Adrenal gland (tissue), 12 donors: Measurements from ENCODE around the gene EGLN1. TPM values are rescaled to one million over a fixed set of nuclear protein-coding genes. Genes with fewer than 3 reads are reported as not detected.

Experiments
- DNase-seq, 7 donors: peaks; one replicate each; pipeline ENCODE4 v3.0.0-alpha.2; 2019 to 2020
- H3K27ac ChIP-seq, 5 donors: fragments of 200-600 bp; sonication (generic) in 4 of 5; 1 replicate in 3 of 5; 2 replicates in 2 of 5; pipeline versions ENCODE4 v1.5.1 to v1.8.0; 2016 to 2020; ENCODE audit warnings: mild to moderate bottlenecking in 1 of 5
- H3K27me3 ChIP-seq: fragments of 200-600 bp; 2 replicates; pipeline ENCODE4 v1.8.0; 2021
- H3K36me3 ChIP-seq, 2 donors: fragments of 200-600 bp; replicated peaks in 1 of 2; 1 replicate in 1 of 2; 2 replicates in 1 of 2; pipeline versions ENCODE4 v1.5.1 to v1.8.0; 2018 to 2022
- H3K4me1 ChIP-seq, 2 donors: fragments of 200-600 bp; replicated peaks in 1 of 2; 1 replicate in 1 of 2; 2 replicates in 1 of 2; pipeline versions ENCODE4 v1.5.1 to v1.8.0; 2018 to 2021
- H3K4me3 ChIP-seq, 4 donors: fragments of 200-600 bp; sonication (generic) in 3 of 4; one replicate each; pipeline ENCODE4 v1.5.1; 2016 to 2018
- H3K9me3 ChIP-seq, 3 donors: fragments of 200-600 bp; sonication (generic) in 1 of 3; replicated peaks in 1 of 3; 1 replicate in 2 of 3; 2 replicates in 1 of 3; pipeline versions ENCODE4 v1.5.1 to v1.8.0; 2016 to 2021
- CTCF ChIP-seq, 6 experiments: fragments of 450-650 bp in 4 of 6; fragments of 200-600 bp in 2 of 6; sonication (generic) in 1 of 6; IDR thresholded peaks; 1 replicate in 5 of 6; 2 replicates in 1 of 6; pipeline versions ENCODE4 v1.5.1 to v1.8.0; 2016 to 2021; ENCODE audit warnings: antibody characterized with exemption in 6 of 6, mild to moderate bottlenecking in 2 of 6, moderate library complexity in 1 of 6
- POLR2A ChIP-seq, 2 donors: fragments of 450-650 bp; IDR thresholded peaks; one replicate each; pipeline ENCODE4 v1.6.1; 2017; ENCODE audit warnings: antibody characterized with exemption in 2 of 2, mild to moderate bottlenecking in 2 of 2, moderate library complexity in 1 of 2
- WGBS, 4 donors: extraction: QIAGEN DNeasy Blood & Tissue Kit in 2 of 4; methylation state at CpG; one replicate each; pipeline versions ENCODE4 v1.1.5 to v1.1.7; 2013 to 2017; 5-methylcytosine and 5-hydroxymethylcytosine counted together
- intact Hi-C, 2 donors: fragments of 100-400 bp; cut with DNase I; formaldehyde crosslinking; loops; one replicate each; pipeline versions ENCODE4 v1.14.1 to v1.15.0; 2022 to 2023
- polyA plus RNA-seq, 3 donors: library from polyadenylated mRNA; stranded (reverse); fragments of 200-250 nt in 2 of 3; fragments of 350-450 nt in 1 of 3; fragmentation: Illumina TruSeq in 1 of 3; extraction: RNeasy Lipid Tissue Mini Kit (QIAGEN cat#74804) in 1 of 3; gene quantifications; one replicate each; pipeline ENCODE4 v1.2.3, GENCODE V29; 2013 to 2014
- total RNA-seq, 9 donors: library from RNA; depleted of rRNA in 4 of 9; stranded (reverse); fragments of >200 nt in 4 of 9; fragments of 120-200 nt in 1 of 9; fragmentation: NEBNext Ultra II Directional in 1 of 9; extraction: Animal tissue kit (Norgen Biotek cat#: 25700) in 1 of 9; gene quantifications; one replicate each; pipeline versions ENCODE4 v1.1.0 to v1.2.4, GENCODE V29; 2013 to 2023
- donor health status: healthy with polysubstance abuse.
- donor health status: Bipolar disorder and iron deficiency.
- donor health status: DM: yes; HTN: yes; CAD: no.
- donor health status: DM: no; HTN: no; CAD: no.
- donor health status: DM: no; HTN: no; CAD: no.
- donor health status: DM: yes; HTN: yes; CAD: no.

The EGLN1 gene
- total and polyA plus RNA-seq, 12 donors, result 7.9 to 75.6 (median 49.2) TPM

- DNase-seq, result no peak
These were observed 81.6 kb downstream of the EGLN1 start for GRCh38 chr1:231340328-231341013.

GRCh38 chr1:231338270-231339128, 83.6 kb downstream of the EGLN1 start, which contains the start of gene SPRTN:
Gene SPRTN, plus strand, starts transcription at chr1:231338293. Its CDS starts 91 bp downstream, at chr1:231338384.
- peaks cover 40 to 45% of the 10 kb centered on the region in 2 donors for H3K4me1 ChIP-seq
- DNase-seq, result no peak
- TF ChIP-seq POLR2A (IDR thresholded peaks at IDR 0.05) (no peak), CTCF (IDR thresholded peaks at IDR 0.05) (no peak)
- H3K27me3 ChIP-seq, result no peaks in the 10 kb centered on the region
- WGBS, 4 donors, result 1 to 2% (median 1%) methylated on average over 23 to 43 of the region's 43 CpGs
- H3K9me3 ChIP-seq, result no peaks in the 10 kb centered on the region
- peak within 1 kb of the TSS; percentile 67 to 99 (median 80) for H3K4me3 ChIP-seq
- H3K36me3 ChIP-seq, result no peaks in the 10 kb centered on the region
- peak within 1 kb of the TSS; percentile 94 to 97 (median 95) for H3K27ac ChIP-seq
- intact Hi-C loops, result loop anchor here in 1 of 2 donors (10.0 kb wide), 1 partner anchor 256 kb away; no protein-coding TSS in a partner anchor

More at GRCh38 chr1:231340328-231341013, 81.6 kb downstream of the EGLN1 start:
- Histone ChIP-seq H3K36me3 (no peaks in the 10 kb centered on the region), H3K4me3 (no peak overlapping the region), H3K27me3 (no peaks in the 10 kb centered on the region), H3K27ac (no peak overlapping the region), H3K9me3 (no peaks in the 10 kb centered on the region), H3K4me1 (peaks cover 22 to 25% of the 10 kb centered on the region in 2 donors)
- intact Hi-C loops, result no loop called here
- WGBS, 4 donors, result 88 to 98% (median 94%) methylated on average over 6 of the region's 6 CpGs
- no peak for TF ChIP-seq CTCF (IDR thresholded peaks at IDR 0.05)
- TF ChIP-seq POLR2A (IDR thresholded peaks at IDR 0.05), result no peak

- no peaks in the 10 kb centered on the region for H3K27me3 ChIP-seq
- TF ChIP-seq POLR2A (IDR thresholded peaks at IDR 0.05), result peak; percentile 84 to 93
- no peak for TF ChIP-seq CTCF (IDR thresholded peaks at IDR 0.05)
- H3K27ac ChIP-seq, result peak within 1 kb of the TSS; percentile 94 to 97 (median 95)
- 0 to 1% (median 0%) methylated on average over 17 to 74 of the region's 74 CpGs for WGBS, 4 donors
- DNase-seq, result peak; percentile 93 to 98 (median 97)
- H3K4me1 ChIP-seq, result peaks cover 42 to 53% of the 10 kb centered on the region in 2 donors
- H3K9me3 ChIP-seq, result no peaks in the 10 kb centered on the region
- H3K36me3 ChIP-seq, result no peaks in the 10 kb centered on the region
- intact Hi-C loops, result loop anchor here in 1 of 2 donors (10.0 kb wide), 1 partner anchor 257 kb away; no protein-coding TSS in a partner anchor
- H3K4me3 ChIP-seq, result peak within 1 kb of the TSS; percentile 67 to 99 (median 80)
These were observed 84.4 kb downstream of the EGLN1 start, which contains the start of gene EXOC8 for GRCh38 chr1:231337472-231338269. Gene EXOC8, minus strand, starts transcription at chr1:231337852. Its CDS starts 107 bp downstream, at chr1:231337745.
